GM18873 (cell line): ENCODE results near the gene RAP1A.
"Not testable (repeated sequence)": the region's sequence is repeated elsewhere in the genome, so short reads cannot be mapped to it uniquely, and the experiment has no call there.

Experiments used
- ATAC-seq: cut with Tn5 transposase; IDR thresholded peaks from one replicate; pipeline ENCODE4 v1.9.1; 2021; ENCODE audit warnings: mild to moderate bottlenecking, moderate library complexity, moderate number of reproducible peaks; ENCODE audit not compliant: unreplicated experiment, low FRiP score

Gene RAP1A

GRCh38 chr1:111625276-111625675, 5.7 kb downstream of the RAP1A start:
- no peak for ATAC-seq

- ATAC-seq: no peak
Observed at GRCh38 chr1:111628153-111628552, 8.6 kb downstream of the RAP1A start.

- no peak for ATAC-seq
Observed at GRCh38 chr1:111629190-111629954, 9.8 kb downstream of the RAP1A start.

- ATAC-seq: no peak
Observed at GRCh38 chr1:111630567-111630966, 11.0 kb downstream of the RAP1A start.

- no peak for ATAC-seq
Observed at GRCh38 chr1:111631502-111631901, 11.9 kb downstream of the RAP1A start.

GRCh38 chr1:111632771-111633170, 13.2 kb downstream of the RAP1A start:
- not testable (repeated sequence) for ATAC-seq

GRCh38 chr1:111633736-111634247, 14.2 kb downstream of the RAP1A start:
- ATAC-seq: no peak

- ATAC-seq: no peak
Observed at GRCh38 chr1:111635324-111636009, 15.9 kb downstream of the RAP1A start.

- no peak for ATAC-seq
Observed at GRCh38 chr1:111638320-111638719, 18.7 kb downstream of the RAP1A start.

GRCh38 chr1:111639602-111640198, 20.1 kb downstream of the RAP1A start:
- no peak for ATAC-seq

GRCh38 chr1:111643097-111643496, 23.5 kb downstream of the RAP1A start:
- ATAC-seq: no peak

- no peak for ATAC-seq
Observed at GRCh38 chr1:111643696-111644095, 24.1 kb downstream of the RAP1A start.

GRCh38 chr1:111644506-111644905, 24.9 kb downstream of the RAP1A start:
- no peak for ATAC-seq

GRCh38 chr1:111647736-111648135, 28.1 kb downstream of the RAP1A start:
- ATAC-seq: no peak

- no peak for ATAC-seq
Observed at GRCh38 chr1:111648806-111649205, 29.2 kb downstream of the RAP1A start.

GRCh38 chr1:111649227-111649626, 29.6 kb downstream of the RAP1A start:
- no peak for ATAC-seq

- no peak for ATAC-seq
Observed at GRCh38 chr1:111649648-111650047, 30.1 kb downstream of the RAP1A start.

- ATAC-seq: no peak
Observed at GRCh38 chr1:111653709-111654108, 34.1 kb downstream of the RAP1A start.

- no peak for ATAC-seq
Observed at GRCh38 chr1:111654839-111655238, 35.2 kb downstream of the RAP1A start.

GRCh38 chr1:111656086-111657017, 36.8 kb downstream of the RAP1A start:
- no peak for ATAC-seq
